CD4-positive, alpha-beta T cell treated with Interleukin-2 at 100 ng/mL for 4 hours (primary cell): Measurements from ENCODE around the gene RASL12.
"Not testable (repeated sequence)": the region's sequence is repeated elsewhere in the genome, so short reads cannot be mapped to it uniquely, and the experiment has no call there.

Source experiments
- DNase-seq: peaks from one replicate; pipeline ENCODE4 v3.0.0-alpha.2; 2020; ENCODE audit warnings: low spot score

Gene RASL12

DNA sequence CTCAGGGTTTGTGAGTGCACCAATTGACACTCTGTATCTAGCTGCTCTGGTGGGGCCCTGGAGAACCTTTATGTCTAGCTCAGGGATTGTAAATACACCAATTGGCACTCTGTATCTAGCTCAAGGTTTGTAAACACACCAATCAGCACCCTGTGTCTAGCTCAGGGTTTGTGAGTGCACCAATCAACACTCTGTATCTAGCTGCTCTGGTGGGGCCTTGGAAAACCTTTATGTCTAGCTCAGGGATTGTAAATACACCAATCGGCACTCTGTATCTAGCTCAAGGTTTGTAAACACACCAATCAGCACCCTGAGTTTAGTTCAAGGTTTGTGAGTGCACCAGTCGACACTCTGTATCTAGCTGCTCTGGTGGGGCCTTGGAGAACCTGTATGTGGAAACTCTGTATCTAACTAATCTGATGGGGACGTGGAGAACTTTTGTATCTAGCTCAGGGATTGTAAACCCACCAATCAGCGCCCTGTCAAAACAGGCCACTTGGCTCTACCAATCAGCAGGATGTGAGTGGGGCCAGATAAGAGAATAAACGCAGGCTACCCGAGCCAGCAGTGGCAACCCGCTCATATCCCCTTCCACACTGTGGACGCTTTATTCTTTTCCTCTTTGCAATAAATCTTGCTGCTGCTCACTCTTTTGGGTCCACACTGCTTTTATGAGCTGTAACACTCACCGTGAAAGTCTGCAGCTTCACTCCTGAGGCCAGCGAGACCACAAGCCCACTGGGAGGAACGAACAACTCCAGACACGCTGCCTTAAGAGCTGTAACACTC is 8.0 kb upstream of the RASL12 start:
- not testable (repeated sequence) for DNase-seq

DNA sequence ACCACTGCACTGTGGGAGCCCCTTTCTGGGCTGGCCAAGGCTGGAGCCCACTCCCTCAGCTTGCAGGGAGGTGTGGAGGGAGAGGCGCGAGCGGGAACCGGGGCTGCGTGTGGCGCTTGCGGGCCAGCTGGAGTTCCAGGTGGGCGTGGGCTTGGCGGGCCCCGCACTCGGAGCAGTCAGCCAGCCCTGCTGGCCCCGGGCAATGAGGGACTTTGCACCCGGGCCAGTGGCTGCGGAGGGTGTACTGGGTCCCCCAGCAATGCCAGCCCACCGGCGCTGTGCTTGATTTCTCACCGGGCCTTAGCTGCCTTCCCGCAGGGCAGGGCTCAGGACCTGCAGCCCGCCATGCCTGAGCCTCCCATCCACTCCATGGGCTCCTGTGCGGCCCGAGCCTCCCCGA is 7.2 kb upstream of the RASL12 start:
- not testable (repeated sequence) for DNase-seq

DNA sequence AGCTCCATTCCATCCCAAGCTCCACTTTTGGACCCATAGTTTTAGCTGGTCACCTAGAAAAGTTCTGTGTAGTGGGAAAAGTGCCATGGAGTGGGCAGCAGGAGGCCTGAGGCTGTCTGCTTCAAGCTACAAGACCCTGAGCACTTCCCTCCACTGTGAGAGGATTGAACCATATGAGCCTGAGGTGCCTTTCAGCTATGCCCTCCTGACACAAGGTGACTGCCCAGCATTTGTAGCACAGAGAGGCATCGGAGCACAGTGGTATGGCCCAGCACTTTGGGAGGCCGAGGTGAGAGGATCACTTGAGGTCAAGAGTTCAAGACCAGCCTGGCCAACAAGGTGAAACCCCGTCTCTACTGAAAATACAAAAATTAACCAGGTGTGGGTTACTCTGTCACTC is 4.8 kb upstream of the RASL12 start:
- no peak for DNase-seq

DNA sequence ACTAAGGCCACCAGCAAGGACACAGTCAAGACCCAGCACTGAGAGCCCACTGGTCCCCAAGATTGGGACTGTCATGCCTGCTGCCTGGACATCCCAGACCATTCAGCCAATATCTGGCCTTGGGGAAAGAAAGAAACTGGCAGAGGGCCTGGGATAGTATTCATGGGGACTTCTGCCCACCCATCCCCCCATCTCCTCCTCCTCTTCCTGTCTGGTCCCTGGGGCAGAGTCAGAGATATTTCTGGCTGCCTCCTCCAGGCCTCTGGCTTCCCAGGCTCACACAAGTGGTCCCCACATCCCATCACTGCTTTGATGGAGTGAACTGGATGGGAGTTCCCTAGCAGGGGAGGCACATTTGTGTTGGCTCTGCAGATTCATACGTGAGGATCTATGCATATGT is 4.2 kb upstream of the RASL12 start:
- no peak for DNase-seq

DNA sequence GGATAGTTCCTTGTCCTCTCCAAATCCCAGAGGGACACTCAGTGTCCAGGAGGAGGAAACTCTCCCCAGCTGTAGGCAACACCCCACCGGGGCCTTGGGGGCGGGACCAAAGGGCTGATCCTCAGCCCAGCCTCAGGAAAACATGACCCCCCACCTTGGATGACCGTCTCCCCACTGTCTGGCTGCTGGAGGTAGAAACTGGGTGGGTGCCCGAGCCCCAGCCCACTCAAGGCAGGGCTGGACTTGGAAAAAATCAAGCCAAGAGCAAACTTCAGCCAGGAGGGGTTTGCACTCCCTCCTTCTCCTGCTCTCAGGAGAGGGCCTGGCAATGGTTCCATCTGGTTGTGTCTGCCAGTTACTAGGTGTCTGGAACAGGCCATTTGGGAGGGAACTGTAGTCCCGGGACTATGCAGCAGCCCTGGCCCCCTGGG is 3.6 kb upstream of the RASL12 start:
- DNase-seq, result no peak

DNA sequence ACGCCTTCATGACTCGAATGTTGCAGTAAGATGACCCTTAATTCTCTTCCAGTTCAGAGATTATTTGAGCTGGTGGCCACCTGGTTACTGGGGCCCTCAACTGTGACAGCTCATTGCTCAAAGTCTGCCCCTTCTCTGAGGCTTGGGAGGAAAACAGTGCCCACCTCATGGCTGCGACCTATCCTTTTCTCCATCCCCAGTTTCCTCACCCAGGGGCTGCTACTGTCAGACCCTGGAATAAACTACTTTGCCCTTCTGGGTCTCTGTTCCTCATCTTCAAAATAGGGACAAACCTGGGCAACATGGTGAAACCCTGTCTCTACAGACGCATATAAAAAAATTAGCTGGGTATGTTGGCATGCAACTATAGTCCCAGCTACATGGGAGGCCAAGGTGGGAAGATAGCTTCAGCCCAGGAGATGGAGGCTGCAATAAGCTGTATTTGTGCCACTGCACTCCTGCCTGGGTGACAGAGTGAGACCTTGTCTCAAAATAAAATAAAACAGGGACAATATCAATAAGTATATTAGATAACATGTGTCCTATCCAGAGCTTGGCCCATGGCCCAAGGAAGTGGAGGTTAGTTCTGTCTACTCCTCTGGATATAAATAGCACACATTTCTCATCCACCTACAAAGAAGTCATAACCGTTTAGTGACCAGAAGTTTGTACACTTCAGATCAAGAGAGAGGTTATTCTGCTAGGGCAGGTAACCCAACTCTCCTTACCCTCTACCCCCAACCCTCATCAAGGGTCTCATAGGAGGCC is 2.2 kb upstream of the RASL12 start:
- no peak for DNase-seq

DNA sequence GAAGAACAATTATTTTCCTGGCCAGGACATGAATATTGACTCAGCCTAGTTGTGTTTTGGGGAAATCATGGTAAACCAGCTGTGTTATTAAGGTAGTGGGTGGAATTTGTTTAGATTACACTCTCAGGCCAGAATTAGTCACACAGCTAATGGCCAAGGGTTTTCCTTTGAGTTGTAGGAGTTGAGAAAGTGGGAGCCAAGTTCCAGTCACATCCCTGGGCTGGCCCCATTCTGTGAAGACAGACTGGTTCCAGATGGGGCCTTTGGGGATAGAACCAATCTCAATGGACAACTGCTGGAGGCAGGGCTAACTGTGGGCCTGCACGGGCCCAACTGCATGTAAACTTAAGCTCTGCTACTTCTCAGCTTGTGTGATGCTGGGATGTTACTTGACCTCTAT is 1.4 kb upstream of the RASL12 start:
- DNase-seq, result no peak

DNA sequence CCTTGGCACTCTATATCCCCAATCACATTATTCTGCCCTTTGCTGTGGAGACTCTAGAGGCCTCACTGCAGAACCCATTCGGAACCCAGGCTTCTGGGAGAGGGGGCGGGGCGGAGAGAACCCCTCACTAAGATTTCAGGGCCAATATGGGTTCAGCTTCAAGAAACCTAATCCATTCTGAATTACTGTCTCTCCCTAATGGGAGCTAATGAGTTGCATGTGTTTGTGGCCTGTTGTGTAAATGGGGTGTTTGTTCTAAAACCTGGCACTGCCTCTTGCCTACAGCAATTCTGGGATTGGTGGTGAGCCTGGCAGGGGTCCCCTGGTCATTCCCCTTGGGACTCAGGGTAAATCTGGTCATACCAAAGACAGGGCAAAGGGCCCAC is 605 bp upstream of the RASL12 start:
- no peak for DNase-seq

DNA sequence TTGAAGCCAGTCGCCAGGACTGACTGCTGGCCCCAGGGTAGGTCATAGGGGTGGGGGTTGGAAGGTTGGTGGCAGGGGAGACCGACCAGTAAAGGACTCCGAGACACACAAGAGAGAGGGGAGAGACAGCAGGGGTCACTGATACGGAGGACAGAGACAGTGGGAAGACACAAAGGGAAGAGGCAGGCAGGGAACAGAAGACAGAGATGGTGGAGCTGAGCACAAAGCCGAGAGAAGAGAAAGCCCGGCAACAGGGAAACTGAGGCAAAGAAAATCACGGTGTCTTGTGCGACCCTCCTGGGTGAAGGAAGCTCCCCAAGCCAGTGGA is 510 bp downstream of the RASL12 start:
- DNase-seq, result no peak

DNA sequence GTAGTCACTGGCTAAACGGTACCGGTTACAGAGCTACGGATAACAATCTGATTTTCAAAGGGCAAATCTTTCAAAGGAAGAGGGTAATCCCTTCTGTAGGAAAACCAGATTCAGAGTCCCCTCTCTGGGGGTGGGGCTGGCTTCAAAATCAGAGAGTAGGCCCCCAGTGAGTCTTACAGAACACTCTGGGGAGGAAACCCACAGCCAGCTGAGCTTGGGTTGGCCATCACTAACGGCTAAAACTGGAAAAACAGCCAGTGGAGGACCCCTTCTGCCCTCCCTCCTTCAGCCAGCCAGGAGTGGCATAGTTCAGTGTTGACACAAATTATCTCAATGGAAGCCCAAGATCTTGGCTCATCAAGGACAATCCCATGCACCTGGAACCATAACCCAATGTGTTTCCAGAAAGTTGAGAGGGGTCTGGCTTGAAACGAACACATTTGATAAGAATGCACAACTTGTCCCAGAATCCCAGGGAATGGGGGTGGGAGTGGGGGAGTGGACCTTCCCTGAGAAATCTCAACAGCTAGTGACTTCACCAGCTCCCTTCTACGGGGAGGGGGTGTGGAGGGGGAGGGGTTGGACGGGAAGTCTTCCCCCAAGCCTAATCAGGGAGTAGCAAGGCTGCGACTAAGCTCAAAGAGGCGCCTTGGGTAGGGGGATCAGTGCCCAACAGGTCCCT is 1.0 kb downstream of the RASL12 start:
- no peak for DNase-seq

DNA sequence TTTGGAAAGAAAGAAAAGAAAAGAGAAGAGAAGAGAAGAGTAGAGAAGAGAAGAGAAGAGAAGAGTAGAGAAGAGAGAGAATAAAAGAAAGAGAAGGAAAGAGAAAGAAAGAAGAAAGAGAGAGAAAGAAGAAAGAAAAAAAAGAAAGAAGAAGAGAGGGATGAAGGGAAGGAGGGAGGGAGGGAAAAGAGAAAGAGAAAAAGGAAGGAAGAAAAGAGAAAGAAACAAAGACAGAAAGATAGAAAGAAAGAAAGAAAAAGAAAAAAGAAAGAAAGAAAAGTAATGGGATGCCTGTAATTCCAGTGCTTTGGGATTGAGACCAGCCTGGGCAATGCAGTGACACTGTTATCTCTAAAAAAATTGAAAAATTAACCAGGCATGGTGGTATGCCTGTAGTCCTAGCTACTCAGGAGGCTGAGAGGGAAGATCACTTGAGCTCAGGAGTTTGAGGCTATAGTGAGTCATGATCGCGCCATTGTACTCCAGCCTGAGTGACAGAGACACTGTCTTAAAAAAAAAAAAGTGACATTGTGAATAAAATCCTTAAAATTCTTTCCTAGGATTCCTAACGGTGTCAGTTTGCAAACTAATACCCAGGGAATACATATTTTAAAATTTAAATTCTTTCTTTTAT is 1.7 kb downstream of the RASL12 start:
- DNase-seq, result no peak

DNA sequence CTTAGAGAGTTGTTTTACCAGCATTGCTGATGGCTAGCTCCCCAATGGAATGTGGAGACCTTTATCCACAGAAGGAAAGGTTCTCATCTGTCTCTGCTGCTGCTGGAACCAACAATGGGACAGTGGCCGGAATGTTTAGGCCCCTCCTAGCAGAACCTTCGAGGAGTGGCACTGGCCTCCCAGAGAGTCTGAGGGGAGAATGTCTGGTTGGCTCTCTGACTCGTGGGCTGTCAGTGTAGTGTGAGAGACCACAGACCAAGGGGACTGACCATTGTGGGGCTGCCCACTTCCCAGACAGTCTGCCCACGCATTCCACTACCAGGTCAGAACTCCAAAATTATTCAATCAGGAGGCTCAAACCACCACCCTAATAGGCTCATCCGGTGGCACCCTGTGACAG is 5.1 kb downstream of the RASL12 start:
- DNase-seq, result no peak

DNA sequence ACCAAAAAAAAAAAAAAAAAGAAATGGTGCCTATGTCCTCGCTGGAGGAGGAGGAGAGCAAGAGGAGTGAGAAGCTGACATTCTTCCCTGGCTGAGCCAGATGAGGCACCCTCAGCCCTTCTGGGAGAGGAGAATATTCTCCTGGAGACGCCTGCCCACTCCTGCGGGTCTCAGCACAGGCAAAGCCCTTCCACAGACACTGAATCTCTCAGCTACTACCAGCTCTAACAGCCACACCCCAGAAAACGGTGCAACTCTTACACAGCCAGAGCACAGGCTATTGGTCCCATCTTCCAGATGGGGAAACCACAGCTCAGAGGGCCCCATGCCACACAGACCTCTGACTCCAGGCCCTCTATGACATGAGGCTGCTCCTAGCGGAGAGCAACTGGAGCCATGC is 5.7 kb downstream of the RASL12 start:
- DNase-seq, result no peak

DNA sequence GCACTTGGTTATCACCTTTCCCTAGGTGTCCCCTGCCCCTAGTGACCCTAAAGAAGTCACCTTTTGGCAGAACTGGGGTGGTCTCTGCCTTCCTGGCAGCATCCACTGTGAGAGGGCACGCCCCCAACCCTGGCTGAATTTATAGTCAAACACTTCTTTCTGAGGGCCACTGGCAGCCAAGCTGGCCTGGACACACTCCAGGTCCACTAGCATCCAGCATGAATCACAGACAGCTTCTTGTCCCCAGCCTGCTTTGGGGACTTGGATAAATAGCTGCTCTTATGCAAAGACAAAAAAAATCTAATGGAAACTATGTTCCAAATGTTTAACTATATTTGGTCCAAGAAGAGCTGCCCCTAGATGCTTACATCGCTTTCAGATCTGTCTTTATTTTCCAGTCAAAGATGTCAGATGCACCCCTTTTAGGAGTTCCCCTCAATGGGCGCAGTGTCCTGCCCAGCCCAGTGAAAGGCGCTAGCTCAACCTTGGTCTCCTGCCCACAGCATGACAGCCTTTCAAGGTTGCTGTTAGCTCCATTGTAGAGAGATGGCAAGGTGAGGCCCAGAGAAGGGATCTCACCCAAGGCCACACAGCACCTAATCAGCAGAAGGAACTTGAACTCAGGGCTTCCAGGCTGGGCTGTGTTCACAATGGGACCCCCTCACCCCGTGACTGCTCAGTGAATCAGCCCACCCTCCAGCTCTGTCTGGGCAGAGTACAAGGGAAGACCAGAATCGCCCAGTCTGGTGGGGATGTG is 7.0 kb downstream of the RASL12 start:
- DNase-seq, result no peak

DNA sequence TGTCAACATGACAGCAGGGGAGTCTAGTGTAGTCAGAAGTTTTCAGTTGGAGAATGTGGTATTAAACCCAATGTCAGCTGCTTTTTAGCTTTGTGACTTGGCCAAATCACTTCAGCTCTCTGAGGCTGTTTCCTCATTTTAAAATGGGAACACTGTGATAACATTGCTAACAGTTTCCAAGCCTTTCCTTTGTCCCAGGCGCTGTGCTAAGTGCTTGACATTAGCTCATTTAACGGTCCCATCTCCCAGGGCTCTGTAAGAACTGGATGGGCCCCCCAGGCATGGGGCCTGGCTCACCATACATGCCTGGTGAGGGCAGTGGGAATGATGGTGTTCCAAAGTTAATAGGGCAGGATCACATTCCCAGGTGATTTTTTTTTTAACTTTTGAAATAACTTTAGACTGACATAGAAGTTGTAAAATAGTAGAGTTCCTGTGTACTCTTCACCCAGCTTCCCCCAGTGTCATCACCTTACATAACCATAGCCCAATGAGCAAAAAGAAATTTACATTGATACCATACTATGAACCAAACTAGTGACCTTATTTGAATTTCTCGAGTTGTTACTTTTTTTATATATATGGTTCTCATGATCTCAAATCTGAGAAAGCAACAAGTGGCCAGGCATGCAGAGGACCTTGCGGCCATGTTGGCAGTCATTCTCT is 7.7 kb downstream of the RASL12 start:
- DNase-seq, result no peak

DNA sequence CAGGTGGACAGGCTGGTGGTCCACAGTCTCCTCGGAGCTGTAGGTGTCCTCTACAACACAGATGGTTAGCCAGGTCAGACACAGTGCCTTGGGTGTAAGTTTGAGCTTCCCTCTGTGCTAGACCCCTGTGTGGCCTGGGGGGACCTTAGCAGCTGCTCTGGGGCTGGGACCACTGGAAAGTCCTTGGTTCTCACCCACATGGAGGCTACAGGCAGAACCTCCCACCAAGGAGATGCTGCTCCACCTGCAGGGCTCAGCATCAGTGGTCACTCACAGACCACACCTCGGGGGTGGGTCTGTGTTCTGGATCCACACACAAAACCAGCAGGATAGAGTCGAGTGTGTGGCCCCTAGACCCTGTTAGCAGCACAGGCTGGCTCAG is 8.4 kb downstream of the RASL12 start:
- no peak for DNase-seq

DNA sequence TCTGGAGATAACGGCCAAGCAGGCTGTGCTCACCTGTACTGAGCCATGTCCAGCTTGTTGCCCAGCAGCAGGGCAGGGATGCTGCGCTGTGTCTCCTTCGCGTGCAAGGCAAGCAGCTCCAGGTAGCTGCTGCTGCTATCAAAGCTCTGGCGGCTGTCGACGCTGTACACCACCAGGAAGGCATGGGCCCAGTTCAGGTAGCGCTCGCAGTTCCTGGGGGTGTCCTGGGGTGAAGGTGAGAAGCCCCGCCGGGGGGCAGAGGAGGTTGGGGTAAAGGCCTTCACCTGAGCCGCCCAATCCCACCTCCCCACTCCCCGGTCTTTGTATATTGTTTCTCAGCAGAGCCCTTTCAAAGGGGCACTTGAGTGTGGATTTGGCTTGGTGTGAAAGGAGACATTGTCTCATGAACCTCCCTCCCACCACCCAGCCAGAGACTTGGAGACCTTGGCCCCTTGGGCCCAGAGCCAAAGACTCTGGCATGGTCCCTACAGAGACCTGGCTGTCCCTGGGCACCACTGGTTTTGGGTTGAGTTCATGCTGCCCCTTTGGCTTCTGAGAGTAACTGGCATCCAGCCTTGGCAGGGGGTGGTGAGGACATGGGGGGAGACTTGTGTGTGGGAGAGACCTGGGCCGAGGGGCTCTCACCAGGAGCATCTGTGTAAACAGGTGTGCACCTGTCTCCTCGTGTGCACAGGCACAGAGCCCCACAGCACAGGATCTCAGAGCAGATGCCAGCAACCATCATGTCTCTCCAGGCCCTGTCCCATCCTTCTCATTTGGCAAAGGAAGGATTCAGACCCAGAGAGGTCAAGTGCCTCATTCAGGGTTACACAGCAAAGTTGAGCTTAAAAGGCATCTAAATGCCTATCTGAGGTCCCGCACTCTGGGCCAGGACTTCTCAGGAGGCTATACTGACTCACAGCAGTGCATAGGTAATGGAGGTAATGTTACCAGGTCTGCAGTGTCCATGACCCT is 9.1 kb downstream of the RASL12 start:
- no peak for DNase-seq

DNA sequence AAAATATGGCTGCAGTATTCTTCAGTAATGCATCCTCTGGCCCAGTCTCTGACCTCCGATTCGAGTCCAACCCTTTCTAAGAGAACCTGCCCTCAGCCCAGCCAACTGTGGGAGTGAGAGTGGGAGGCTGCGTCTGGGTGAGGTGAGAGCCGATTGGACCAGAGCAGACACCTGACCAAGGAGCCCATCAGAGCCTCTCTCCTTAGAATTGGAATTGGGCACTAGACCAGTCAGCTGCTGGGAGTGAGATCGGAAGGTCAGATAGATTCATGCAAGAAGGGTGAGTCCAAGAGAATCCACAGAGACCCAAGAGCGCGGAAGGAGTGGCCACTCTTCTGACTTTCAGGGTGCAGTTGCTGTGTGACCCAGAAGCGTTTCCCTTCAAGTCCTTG is 10.2 kb downstream of the RASL12 start:
- DNase-seq, result no peak

DNA sequence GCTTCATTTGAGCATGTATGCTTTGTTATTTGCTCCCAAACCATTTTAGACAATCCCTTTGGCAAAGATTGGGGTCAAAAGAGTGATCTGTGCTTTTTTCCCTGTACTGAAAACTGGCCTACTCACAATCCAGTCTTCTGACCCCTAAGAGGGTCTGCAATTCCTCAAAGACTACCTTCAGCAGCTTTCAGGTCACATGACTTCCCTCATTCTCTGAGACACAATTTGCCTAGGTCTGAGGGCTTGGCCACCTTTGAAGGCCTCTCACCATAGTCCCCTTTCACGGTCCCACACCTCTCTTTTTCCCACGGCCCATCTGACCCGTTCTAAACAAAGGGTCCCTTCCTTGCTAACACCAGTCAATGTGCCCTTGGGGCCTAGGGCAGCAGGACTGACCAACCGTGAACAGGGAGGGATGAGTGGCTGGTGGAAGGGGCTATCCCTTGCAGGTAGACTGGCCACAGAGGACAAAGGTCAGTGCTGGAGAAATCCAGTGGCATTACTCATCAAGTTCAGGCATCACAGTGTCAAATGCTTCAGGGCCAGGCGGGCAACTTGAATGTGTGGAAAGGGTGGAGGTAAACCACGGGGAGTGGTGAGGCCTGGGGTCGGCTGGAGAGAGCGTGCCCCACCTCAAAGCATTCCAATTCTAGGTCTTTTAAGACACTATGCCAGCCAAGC is 10.8 kb downstream of the RASL12 start:
- DNase-seq, result no peak

DNA sequence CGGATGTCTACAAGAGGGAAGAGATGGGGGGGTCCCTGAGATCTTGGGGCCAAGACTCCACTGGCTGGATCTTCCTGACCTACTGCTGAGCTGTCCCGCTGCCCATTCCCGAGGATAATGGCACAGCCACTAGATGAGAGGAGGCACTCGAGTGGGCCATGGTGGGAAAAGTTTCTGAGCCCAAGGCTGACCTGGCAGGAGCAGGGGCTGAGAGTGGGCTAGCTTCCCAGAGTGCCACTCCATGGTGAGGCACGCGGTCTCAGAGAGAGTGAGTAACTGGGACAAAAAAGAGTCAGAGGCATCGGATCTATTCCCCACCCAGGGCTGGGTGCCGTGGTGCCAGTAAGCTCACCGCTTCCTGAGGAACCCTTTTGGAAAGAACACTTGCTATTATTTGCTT is 11.7 kb downstream of the RASL12 start:
- DNase-seq, result no peak
